ENCODE measurements around the gene TMEM175. TPM values are rescaled to one million over a fixed set of nuclear protein-coding genes. Genes with fewer than 3 reads are reported as not detected.

The TMEM175 gene
- total and polyA plus RNA-seq, 7 donors: 4.6 to 42.6 (median 30.5) TPM

- H3K36me3 ChIP-seq: peaks cover 11 to 81% (median 29%) of the 10 kb centered on the region in 4 donors
Measured at GRCh38 chr4:896630-897029, 35.6 kb upstream of the TMEM175 start.

GRCh38 chr4:898123-898522, 34.1 kb upstream of the TMEM175 start:
- Histone ChIP-seq H3K36me3 (peaks cover 6 to 69% (median 21%) of the 10 kb centered on the region in 4 donors), H3K27ac (no peak overlapping the region), H3K27me3 (no peaks in the 10 kb centered on the region), H3K4me3 (no peak overlapping the region), H3K9me3 (no peaks in the 10 kb centered on the region), H3K4me1 (no peaks in the 10 kb centered on the region)
- no peak for DNase-seq
- intact Hi-C loops (cut with DNase I): no loop called here
- WGBS, 2 donors: 93 to 96% methylated on average over 15 of the region's 15 CpGs
- no peak for TF ChIP-seq POLR2AphosphoS5 (IDR thresholded peaks at IDR 0.05)
- TF ChIP-seq EP300 (IDR thresholded peaks at IDR 0.05): no peak
- TF ChIP-seq POLR2A (IDR thresholded peaks at IDR 0.05): no peak
- no peak for TF ChIP-seq CTCF (IDR thresholded peaks at IDR 0.05)

More at GRCh38 chr4:896630-897029, 35.6 kb upstream of the TMEM175 start:
- intact Hi-C loops (cut with DNase I): no loop called here
- H3K4me3 ChIP-seq: no peak overlapping the region
- no peak for TF ChIP-seq POLR2A (IDR thresholded peaks at IDR 0.05)
- TF ChIP-seq EP300 (IDR thresholded peaks at IDR 0.05): no peak
- TF ChIP-seq POLR2AphosphoS5 (IDR thresholded peaks at IDR 0.05): no peak
- no peak for TF ChIP-seq CTCF (IDR thresholded peaks at IDR 0.05)
- no peaks in the 10 kb centered on the region for H3K27me3 ChIP-seq
- DNase-seq: no peak
- no peak overlapping the region for H3K27ac ChIP-seq
- no peaks in the 10 kb centered on the region for H3K9me3 ChIP-seq
- H3K4me1 ChIP-seq: no peaks in the 10 kb centered on the region
- 95 to 96% methylated on average over 20 of the region's 20 CpGs for WGBS, 2 donors

DNA sequence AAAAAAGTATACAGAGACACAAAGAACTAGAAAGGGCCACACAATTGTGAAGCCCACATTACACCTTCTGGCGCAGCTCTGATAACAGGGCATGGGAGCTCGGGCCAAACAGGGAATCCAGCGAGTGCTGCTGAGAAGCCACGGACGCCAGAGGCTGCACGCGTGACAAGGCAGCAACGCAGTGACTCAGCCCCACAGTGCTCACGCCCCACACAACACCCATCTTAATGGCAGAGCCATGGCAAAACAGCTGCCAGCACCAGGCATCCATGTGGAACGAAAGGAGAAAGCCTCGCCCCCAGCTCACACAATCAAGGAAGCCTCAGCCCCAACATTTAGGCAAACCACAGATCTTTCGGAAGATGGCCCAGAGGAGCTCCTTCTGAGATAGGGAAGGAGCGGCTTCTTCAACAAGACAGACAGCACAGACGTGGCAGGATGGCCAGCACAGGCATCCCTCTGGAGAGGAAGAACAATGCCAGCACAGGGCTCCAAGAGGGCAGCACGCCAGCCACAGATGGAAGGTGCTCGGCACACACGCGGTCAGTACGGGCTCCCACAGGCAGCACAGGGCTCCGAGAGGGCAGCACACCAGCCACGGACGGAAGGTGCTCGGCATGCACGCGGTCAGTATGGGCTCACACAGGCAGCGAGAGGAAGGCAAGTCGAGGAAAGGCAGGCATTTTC, 33.2 kb upstream of the TMEM175 start:
- TF ChIP-seq EP300 (IDR thresholded peaks at IDR 0.05) (no peak), POLR2A (IDR thresholded peaks at IDR 0.05) (no peak), POLR2AphosphoS5 (IDR thresholded peaks at IDR 0.05) (no peak), CTCF (IDR thresholded peaks at IDR 0.05) (no peak)
- Histone ChIP-seq H3K4me3 (no peak overlapping the region), H3K27ac (no peak overlapping the region), H3K9me3 (no peaks in the 10 kb centered on the region), H3K27me3 (no peaks in the 10 kb centered on the region), H3K4me1 (no peaks in the 10 kb centered on the region), H3K36me3 (peaks cover 0 to 69% (median 18%) of the 10 kb centered on the region in 4 donors)
- 95 to 97% methylated on average over 27 of the region's 27 CpGs for WGBS, 2 donors
- no peak for DNase-seq
- intact Hi-C loops (cut with DNase I): no loop called here

GRCh38 chr4:899556-899906, 32.7 kb upstream of the TMEM175 start:
- DNase-seq: no peak
- no peak overlapping the region for H3K4me3 ChIP-seq
- no peaks in the 10 kb centered on the region for H3K9me3 ChIP-seq
- no peaks in the 10 kb centered on the region for H3K27me3 ChIP-seq
- no peaks in the 10 kb centered on the region for H3K4me1 ChIP-seq
- WGBS, 2 donors: 92 to 94% methylated on average over 12 of the region's 12 CpGs
- H3K36me3 ChIP-seq: peaks cover 0 to 69% (median 20%) of the 10 kb centered on the region in 4 donors
- no peak overlapping the region for H3K27ac ChIP-seq
- intact Hi-C loops (cut with DNase I): no loop called here
- no peak for TF ChIP-seq CTCF (IDR thresholded peaks at IDR 0.05)

- Histone ChIP-seq H3K4me1 (no peaks in the 10 kb centered on the region), H3K4me3 (no peak overlapping the region), H3K27me3 (no peaks in the 10 kb centered on the region), H3K9me3 (no peaks in the 10 kb centered on the region), H3K27ac (no peak overlapping the region), H3K36me3 (peaks cover 0 to 68% (median 22%) of the 10 kb centered on the region in 4 donors)
- WGBS, 2 donors: 95 to 96% methylated on average over 26 of the region's 26 CpGs
- intact Hi-C loops (cut with DNase I): no loop called here
- no peak for DNase-seq
- TF ChIP-seq CTCF (IDR thresholded peaks at IDR 0.05) (no peak), POLR2A (IDR thresholded peaks at IDR 0.05) (no peak), POLR2AphosphoS5 (IDR thresholded peaks at IDR 0.05) (no peak), EP300 (IDR thresholded peaks at IDR 0.05) (no peak)
Measured at GRCh38 chr4:900073-900472, 32.2 kb upstream of the TMEM175 start.
